GM12864 (cell line): ENCODE data around the gene CEP72.
"Not testable (repeated sequence)": the region's sequence is repeated elsewhere in the genome, so short reads cannot be mapped to it uniquely, and the experiment has no call there.

Source experiments
- DNase-seq: peaks from one replicate; pipeline ENCODE4 v3.0.0-alpha.2; 2011; ENCODE audit warnings: low read depth
- H3K4me3 ChIP-seq: 2 replicates; pipeline ENCODE4 v1.5.1; 2011; ENCODE audit warnings: mild to moderate bottlenecking, low read depth, low read length, control low read depth
- TF ChIP-seq, protein P1 (sequence below): IDR thresholded peaks from 2 replicates; pipeline ENCODE4 v1.5.1; 2011; ENCODE audit warnings: low read depth, mild to moderate bottlenecking, moderate library complexity, low read length, control low read depth, inconsistent platforms; ENCODE audit errors: missing control alignments

Gene CEP72

DNA sequence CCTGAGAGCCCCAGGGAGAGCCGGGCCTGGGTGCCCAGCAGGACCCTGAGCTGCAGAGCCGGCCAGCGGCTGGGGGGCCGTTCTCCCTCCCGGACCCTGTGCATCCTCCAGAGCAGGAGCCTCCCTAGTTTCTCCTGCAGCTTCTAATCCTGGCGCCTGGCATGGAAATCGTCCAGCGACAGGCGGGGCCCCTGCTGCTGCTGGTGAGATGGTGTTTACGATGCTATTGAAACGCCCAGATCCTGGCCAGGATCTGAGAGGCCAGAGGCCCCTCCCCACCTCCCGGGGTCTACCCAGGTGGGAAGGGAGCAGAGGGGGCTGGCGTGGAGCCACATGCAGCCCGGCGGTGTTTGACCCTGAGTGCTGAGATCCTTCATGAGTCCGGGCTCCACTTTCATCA lies 38.2 kb upstream of the CEP72 start:
- H3K4me3 ChIP-seq: no peak overlapping the region
- TF ChIP-seq, protein P1, sequence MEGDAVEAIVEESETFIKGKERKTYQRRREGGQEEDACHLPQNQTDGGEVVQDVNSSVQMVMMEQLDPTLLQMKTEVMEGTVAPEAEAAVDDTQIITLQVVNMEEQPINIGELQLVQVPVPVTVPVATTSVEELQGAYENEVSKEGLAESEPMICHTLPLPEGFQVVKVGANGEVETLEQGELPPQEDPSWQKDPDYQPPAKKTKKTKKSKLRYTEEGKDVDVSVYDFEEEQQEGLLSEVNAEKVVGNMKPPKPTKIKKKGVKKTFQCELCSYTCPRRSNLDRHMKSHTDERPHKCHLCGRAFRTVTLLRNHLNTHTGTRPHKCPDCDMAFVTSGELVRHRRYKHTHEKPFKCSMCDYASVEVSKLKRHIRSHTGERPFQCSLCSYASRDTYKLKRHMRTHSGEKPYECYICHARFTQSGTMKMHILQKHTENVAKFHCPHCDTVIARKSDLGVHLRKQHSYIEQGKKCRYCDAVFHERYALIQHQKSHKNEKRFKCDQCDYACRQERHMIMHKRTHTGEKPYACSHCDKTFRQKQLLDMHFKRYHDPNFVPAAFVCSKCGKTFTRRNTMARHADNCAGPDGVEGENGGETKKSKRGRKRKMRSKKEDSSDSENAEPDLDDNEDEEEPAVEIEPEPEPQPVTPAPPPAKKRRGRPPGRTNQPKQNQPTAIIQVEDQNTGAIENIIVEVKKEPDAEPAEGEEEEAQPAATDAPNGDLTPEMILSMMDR: no peak
- no peak for DNase-seq

DNA sequence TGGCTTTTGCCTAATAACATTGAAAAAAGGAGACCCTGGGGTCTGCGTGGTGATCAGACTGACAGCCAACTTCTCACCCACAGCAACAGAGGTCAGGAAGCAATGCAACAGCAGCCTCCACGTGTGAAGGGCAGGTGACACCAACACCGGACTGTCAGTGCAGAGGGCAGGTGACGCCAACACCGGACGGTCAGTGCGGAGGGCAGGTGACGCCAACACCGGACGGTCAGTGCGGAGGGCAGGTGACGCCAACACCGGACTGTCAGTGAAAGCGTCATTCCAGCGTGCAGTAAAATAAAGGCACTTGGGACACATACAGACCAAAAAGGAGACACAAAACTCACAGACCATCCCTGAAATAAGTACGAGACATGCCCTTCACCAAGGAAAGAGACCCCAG lies 37.2 kb upstream of the CEP72 start:
- no peak overlapping the region for H3K4me3 ChIP-seq
- DNase-seq: no peak

DNA sequence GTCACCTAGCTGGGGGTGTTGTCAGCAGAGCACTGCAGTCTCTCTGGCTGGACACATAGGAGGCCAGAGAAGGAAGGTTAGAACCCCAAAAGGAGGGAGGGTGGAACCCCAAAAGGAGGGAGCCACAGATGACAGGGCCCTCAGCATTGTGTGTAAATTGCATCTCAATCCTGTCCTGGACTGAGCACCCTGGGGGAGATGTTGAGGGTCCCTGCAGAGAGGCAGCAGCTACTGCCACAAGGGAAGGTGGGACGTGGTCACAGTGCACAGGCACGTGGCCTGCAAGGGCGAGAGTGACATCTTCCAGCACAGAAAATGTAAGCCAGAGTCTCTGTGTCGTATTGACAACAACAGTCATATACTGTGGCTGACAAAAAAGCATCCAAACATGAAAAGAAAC lies 36.5 kb upstream of the CEP72 start:
- TF ChIP-seq, protein P1: no peak
- H3K4me3 ChIP-seq: no peak overlapping the region
- DNase-seq: no peak

More for the DNA sequence above, 37.2 kb upstream of the CEP72 start:
- TF ChIP-seq, protein P1: no peak

DNA sequence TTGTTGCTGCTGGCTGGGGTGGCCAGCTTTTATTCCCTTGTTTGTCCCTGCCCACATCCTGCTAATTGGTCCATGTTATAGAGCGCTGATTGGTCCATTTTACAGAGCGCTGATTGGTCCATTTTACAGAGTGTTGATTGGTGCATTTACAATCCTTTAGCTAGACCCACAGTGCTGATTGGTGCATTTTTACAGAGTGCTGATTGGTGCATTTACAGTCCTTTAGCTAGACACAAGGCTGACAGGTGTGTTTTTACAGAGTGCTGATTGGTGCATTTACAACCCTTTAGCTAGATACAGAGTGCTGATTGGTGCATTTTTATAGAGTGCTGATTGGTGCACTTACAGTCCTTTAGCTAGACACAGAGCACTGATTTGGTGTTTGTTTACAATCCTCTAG lies 34.9 kb upstream of the CEP72 start:
- DNase-seq, H3K4me3 ChIP-seq: not testable (repeated sequence)

DNA sequence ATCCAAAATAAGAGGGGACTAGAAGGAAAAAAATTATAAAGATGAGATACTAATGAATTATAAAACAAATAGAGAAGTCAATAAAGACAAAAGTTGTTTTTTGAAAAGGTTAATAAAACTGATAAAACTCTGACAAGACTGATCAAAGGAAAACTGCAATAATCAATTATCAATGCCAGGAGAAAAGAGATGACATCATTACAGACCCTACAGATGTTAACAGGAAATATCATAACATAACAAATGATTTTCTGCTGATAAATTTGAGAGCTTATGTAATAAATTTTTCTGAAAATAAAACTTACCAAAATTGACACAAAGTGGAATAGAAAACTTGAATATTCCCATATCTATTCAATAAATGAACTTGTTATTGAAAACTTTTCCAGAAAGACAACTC lies 34.3 kb upstream of the CEP72 start:
- TF ChIP-seq, protein P1: no peak
- DNase-seq: no peak

DNA sequence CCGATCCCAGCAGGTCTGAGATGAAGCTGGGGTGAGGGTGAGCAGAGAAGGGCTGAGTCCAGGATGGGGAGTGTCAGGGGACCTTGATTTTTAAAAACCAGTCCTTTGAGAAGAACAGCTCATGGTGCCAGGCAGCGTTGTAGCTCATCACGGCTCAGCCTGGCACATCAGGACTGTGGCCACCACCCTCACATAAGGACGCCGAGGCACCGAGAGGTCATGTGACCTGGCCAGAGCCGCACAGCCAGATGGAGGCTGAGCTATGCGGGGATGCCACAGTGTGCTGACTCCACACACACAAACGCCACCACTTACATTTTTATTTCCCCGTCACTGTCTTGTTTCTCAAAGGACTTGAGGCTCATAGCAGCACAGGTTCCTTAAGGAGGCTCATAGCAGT lies 32.9 kb upstream of the CEP72 start:
- no peak overlapping the region for H3K4me3 ChIP-seq
- TF ChIP-seq, protein P1: no peak
- no peak for DNase-seq

More for the DNA sequence above, 34.3 kb upstream of the CEP72 start:
- H3K4me3 ChIP-seq: no peak overlapping the region

DNA sequence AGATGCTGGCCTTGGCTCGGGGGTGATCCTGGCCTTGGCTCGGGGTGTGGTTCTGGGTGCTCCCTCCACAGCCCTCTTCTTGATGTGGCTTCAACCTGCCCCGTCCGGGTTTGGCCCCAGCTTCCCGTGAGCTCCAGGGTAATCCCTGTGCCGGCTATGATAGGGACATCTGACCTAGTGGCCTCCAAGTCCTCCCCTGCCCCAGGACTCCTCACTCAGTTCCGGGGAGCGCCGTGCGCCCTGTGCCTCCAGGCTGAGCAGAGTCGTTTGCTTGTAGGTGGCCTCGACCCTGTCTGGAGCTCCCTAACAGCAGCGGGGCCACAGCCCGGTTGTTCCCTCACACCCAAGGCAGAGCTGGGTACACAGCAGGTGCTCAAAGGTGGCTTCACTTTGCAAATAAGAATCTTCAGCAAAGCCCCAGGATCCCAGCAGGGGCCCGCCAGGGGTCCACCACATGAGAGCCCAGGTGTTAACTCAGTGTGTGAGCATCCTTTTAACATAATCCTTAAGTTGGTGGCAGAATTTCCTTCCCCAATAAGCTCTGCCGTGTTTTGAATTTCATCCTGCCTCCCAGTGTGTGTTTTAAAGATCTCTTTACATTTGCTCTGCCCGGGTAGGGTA lies 32.3 kb upstream of the CEP72 start:
- DNase-seq: no peak
- no peak overlapping the region for H3K4me3 ChIP-seq
- TF ChIP-seq, protein P1: no peak
